Gastroesophageal sphincter (tissue), 4 donors: ENCODE results near the gene ARL2BP. TPM values are rescaled to one million over a fixed set of nuclear protein-coding genes. Genes with fewer than 3 reads are reported as not detected.

Experiments used
- ATAC-seq: fragments of 150-250 bp; one replicate; pipeline ENCODE4 v1.9.1; 2016; ENCODE audit warnings: mild to moderate bottlenecking, moderate library complexity
- H3K27ac ChIP-seq, 4 donors: fragments of 200-600 bp; sonication (generic) in 3 of 4; 1 replicate in 3 of 4; 2 replicates in 1 of 4; pipeline ENCODE4 v1.5.1; 2016 to 2019
- H3K27me3 ChIP-seq: fragments of 200-600 bp; sonication (generic); one replicate; pipeline ENCODE4 v1.5.1; 2019
- H3K36me3 ChIP-seq, 2 donors: fragments of 200-600 bp; sonication (generic); one replicate each; pipeline ENCODE4 v1.5.1; 2019; ENCODE audit warnings: control low read depth in 1 of 2
- H3K4me1 ChIP-seq, 3 donors: fragments of 200-600 bp; sonication (generic); 1 replicate in 2 of 3; 2 replicates in 1 of 3; pipeline ENCODE4 v1.5.1; 2016 to 2019; ENCODE audit warnings: control low read depth in 2 of 3
- H3K4me3 ChIP-seq, 2 donors: fragments of 200-600 bp; sonication (generic); one replicate each; pipeline ENCODE4 v1.5.1; 2019; ENCODE audit warnings: mild to moderate bottlenecking in 1 of 2, moderate library complexity in 1 of 2
- H3K9me3 ChIP-seq, 3 donors: fragments of 200-600 bp; sonication (generic); one replicate each; pipeline ENCODE4 v1.5.1; 2017 to 2019; ENCODE audit warnings: control low read depth in 2 of 3
- EP300 ChIP-seq: sonication (generic); formaldehyde crosslinking; IDR thresholded peaks from one replicate; pipeline ENCODE4 v1.6.1; 2017; ENCODE audit warnings: antibody characterized with exemption, mild to moderate bottlenecking
- POLR2A ChIP-seq, 2 donors: fragments of 450-650 bp; IDR thresholded peaks; one replicate each; pipeline ENCODE4 v1.6.1; 2017; ENCODE audit warnings: antibody characterized with exemption in 2 of 2, mild to moderate bottlenecking in 2 of 2, moderate library complexity in 1 of 2
- POLR2AphosphoS5 ChIP-seq: sonication (generic); formaldehyde crosslinking; IDR thresholded peaks from one replicate; pipeline ENCODE4 v1.6.1; 2017; ENCODE audit warnings: antibody characterized with exemption
- whole genome bisulfite sequencing, 2 donors: methylation state at CpG; one replicate each; pipeline ENCODE4 v1.1.5; 2018; ENCODE audit warnings: low coverage in 1 of 2; 5-methylcytosine and 5-hydroxymethylcytosine counted together
- total RNA-seq, 4 donors: library from RNA; depleted of rRNA; stranded (reverse); fragments of >200 nt; gene quantifications; one replicate each; pipeline ENCODE4 v1.1.0, GENCODE V29; 2016
- TF ChIP-seq, protein P1 (sequence below), 4 experiments: fragments of 200-600 bp in 2 of 4; fragments of 450-650 bp in 2 of 4; sonication (generic) in 1 of 4; IDR thresholded peaks; one replicate each; pipeline ENCODE4 v1.5.1; 2017 to 2019; ENCODE audit warnings: antibody characterized with exemption in 4 of 4, mild to moderate bottlenecking in 2 of 4, moderate library complexity in 2 of 4

The ARL2BP gene
- total RNA-seq, 4 donors from 2014 or later = 52.5 to 82.2 (median 75.8) TPM

DNA sequence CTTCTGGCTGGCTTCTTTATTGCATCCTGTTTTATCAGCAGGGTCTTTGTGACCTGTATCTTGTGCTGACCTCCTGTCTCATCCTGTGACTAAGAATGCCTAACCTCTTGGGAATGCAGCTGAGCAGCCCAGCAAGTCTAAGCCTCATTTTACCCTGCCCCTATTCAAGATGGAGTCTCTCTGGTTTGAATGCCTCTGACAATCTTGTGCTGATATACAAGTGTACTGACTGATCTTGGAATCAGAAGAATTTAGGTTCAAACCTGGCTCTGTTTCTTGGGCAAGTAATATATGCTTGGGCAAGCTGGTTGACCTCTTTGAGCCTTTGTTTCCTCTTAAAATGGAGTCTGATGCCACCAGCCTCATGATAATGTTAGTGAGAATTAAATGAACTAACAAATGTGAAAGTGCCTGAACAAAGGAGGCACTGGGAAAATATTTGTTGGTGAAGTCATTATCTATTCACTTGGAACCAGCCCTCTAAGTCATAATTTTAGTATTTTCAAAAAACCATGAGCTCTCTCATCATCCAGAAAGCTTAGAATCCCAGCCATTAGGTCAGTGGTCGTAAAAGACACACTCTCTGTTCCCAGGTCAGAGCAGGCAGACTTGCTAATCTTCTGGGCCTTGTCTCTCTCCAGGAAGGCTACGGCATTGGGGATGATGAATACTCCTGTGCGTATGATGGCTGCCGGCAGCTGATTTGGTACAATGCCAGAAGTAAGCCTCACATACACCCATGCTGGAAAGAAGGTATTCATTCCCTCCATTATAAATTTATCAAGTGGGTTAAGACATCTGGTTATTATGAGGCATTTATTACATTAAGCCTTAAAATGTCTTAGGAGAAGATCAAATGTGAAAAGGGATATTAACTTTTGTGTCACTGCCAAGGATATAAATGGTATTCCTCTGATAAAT lies 18.1 kb upstream of the ARL2BP start:
- no peaks in the 10 kb centered on the region for H3K27me3 ChIP-seq
- H3K9me3 ChIP-seq = no peaks in the 10 kb centered on the region
- ATAC-seq = no peak
- TF ChIP-seq POLR2A (IDR thresholded peaks at IDR 0.05) = no peak
- no peak for TF ChIP-seq EP300
- TF ChIP-seq POLR2AphosphoS5 = no peak
- TF ChIP-seq, protein P1, sequence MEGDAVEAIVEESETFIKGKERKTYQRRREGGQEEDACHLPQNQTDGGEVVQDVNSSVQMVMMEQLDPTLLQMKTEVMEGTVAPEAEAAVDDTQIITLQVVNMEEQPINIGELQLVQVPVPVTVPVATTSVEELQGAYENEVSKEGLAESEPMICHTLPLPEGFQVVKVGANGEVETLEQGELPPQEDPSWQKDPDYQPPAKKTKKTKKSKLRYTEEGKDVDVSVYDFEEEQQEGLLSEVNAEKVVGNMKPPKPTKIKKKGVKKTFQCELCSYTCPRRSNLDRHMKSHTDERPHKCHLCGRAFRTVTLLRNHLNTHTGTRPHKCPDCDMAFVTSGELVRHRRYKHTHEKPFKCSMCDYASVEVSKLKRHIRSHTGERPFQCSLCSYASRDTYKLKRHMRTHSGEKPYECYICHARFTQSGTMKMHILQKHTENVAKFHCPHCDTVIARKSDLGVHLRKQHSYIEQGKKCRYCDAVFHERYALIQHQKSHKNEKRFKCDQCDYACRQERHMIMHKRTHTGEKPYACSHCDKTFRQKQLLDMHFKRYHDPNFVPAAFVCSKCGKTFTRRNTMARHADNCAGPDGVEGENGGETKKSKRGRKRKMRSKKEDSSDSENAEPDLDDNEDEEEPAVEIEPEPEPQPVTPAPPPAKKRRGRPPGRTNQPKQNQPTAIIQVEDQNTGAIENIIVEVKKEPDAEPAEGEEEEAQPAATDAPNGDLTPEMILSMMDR (IDR thresholded peaks at IDR 0.05) = no peak
- H3K4me1 ChIP-seq = no peaks in the 10 kb centered on the region
- peaks cover 10 to 100% of the 10 kb centered on the region in 2 donors for H3K36me3 ChIP-seq
- H3K27ac ChIP-seq = no peak overlapping the region
- WGBS, 2 donors = 75 to 79% methylated on average over 4 of the region's 4 CpGs
- no peak overlapping the region for H3K4me3 ChIP-seq

DNA sequence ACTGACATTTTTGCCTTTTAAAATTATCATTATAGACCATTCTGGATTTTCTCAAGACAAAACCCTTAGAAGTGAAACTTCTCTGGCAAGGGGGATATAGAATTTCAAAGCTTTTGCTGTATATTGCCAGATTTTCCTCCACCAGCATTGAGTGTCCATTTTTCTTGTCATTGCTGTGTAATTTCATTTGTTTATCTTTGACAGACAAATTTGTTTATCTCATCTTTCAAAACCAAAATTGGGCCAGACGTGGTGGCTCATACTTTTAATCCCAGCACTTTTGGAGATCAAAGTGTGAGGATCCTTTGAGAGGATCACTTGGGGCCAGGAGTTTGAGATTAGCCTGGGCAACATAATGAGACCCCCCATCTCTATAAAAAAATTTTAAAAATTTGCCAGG lies 16.0 kb upstream of the ARL2BP start:
- TF ChIP-seq POLR2AphosphoS5 = no peak
- Histone ChIP-seq H3K9me3 (no peaks in the 10 kb centered on the region), H3K4me1 (no peaks in the 10 kb centered on the region), H3K27ac (no peak overlapping the region), H3K27me3 (no peaks in the 10 kb centered on the region), H3K4me3 (no peak overlapping the region), H3K36me3 (peaks cover 13 to 99% of the 10 kb centered on the region in 2 donors)
- ATAC-seq = no peak
- WGBS, 2 donors = 63 to 80% methylated on average over 1 of the region's 1 CpG

DNA sequence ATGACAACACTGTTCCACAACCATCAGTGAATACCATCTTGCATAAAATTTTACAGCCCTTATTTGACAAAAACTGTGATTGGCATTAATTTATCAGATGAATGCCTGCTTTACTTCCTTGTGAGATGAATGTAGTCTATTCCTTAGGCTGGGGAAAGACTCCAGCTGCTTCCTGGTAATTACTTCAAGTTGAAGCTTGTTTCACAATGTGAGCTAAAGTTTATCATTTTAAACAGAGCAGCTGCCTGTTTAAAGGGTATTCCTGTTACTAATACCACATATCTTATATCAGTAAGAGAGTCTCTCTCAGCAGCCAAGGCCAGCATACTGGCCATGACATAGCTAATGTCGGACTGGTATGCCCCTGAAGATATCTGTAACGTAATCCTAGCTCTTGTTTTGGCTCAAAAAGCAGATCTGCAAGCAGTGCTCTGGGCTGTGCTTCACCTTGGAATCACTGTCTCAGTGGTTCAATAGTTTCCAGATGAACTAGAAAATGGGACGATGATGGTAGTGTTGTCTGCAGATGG lies 13.2 kb upstream of the ARL2BP start:
- H3K27me3 ChIP-seq = no peaks in the 10 kb centered on the region
- no peaks in the 10 kb centered on the region for H3K9me3 ChIP-seq
- H3K4me1 ChIP-seq = peaks cover 0 to 7% (median 0%) of the 10 kb centered on the region in 3 donors
- no peak overlapping the region for H3K27ac ChIP-seq
- ATAC-seq = no peak
- H3K4me3 ChIP-seq = no peak overlapping the region
- no peak for TF ChIP-seq EP300
- TF ChIP-seq, protein P1 (IDR thresholded peaks at IDR 0.05) = no peak
- H3K36me3 ChIP-seq = peaks cover 13 to 97% of the 10 kb centered on the region in 2 donors
- 83 to 85% methylated on average over 3 of the region's 3 CpGs for WGBS, 2 donors

DNA sequence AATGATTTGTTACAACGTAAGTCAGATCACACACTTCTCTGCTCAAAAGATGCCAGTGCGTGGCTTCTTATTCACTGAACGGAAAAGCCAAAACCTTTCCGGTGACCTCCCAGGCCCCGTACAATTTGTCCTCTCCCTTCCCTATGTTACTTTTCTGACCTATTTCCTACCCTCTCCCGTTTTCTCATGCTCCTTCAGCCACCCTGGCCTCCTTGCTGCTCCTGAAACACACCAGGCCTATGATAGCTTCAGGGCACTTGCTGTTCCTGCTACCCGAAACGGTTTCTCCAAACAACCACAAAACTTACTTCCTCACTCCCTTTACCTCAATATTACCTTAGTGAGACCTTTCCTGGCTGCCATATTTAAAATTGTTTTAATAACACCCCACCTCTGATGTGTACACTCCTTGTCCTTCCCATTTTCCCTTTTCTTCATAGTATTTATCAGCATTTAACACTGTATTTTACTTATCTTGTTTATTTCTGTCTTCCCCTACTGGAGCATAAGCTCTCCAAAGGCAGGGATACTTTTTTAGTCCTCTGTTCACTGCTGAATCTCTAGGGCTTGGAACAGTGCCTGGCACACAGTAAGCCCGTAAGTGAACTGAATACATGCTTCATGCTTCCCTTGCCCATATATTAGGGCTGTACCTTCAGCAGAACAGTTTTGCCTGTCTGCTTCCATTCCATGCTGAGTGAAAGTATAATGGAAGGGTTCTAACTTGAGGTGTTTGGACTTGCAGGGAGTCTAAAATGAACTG lies 10.9 kb upstream of the ARL2BP start:
- ATAC-seq = no peak
- H3K27me3 ChIP-seq = no peaks in the 10 kb centered on the region
- peaks cover 0 to 7% (median 0%) of the 10 kb centered on the region in 3 donors for H3K4me1 ChIP-seq
- no peak overlapping the region for H3K27ac ChIP-seq
- no peaks in the 10 kb centered on the region for H3K9me3 ChIP-seq
- 94 to 97% methylated on average over 9 of the region's 9 CpGs for WGBS, 2 donors
- no peak for TF ChIP-seq POLR2AphosphoS5
- TF ChIP-seq POLR2A (IDR thresholded peaks at IDR 0.05) = no peak
- no peak for TF ChIP-seq EP300
- TF ChIP-seq, protein P1 (IDR thresholded peaks at IDR 0.05) = no peak
- peaks cover 17 to 97% of the 10 kb centered on the region in 2 donors for H3K36me3 ChIP-seq
- H3K4me3 ChIP-seq = no peak overlapping the region

DNA sequence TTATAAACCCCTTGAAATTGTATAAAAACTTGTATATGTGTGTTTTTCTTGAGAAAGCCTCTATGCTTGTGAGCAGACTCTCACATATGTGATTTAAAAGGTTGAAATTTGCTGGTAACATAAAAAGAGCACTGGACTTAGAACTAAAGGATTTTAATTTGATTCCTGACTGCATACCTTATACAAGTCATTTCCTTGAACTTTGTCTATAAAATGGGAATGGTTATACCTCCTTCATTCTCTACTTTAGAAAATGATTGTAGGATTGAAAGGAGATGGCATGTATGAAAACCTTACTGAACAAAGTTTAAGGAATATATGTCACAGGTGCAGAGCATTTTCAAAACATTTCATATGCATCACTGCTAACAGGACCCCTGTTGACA lies 10.4 kb upstream of the ARL2BP start:
- peaks cover 0 to 7% (median 0%) of the 10 kb centered on the region in 3 donors for H3K4me1 ChIP-seq
- no peak overlapping the region for H3K4me3 ChIP-seq
- H3K27me3 ChIP-seq = no peaks in the 10 kb centered on the region
- TF ChIP-seq, protein P1 (IDR thresholded peaks at IDR 0.05) = no peak
- TF ChIP-seq POLR2AphosphoS5 (no peak), EP300 (no peak), POLR2A (IDR thresholded peaks at IDR 0.05) (no peak)
- peaks cover 19 to 97% of the 10 kb centered on the region in 2 donors for H3K36me3 ChIP-seq
- H3K9me3 ChIP-seq = no peaks in the 10 kb centered on the region
- no peak for ATAC-seq
- H3K27ac ChIP-seq = no peak overlapping the region
